HPDE6-E6E7 (cell line): ENCODE results near the gene PTGDR2.
A peak's percentile ranks its signal among the peaks of the same experiment; 100 is the strongest.
"Not testable (repeated sequence)": the region's sequence is repeated elsewhere in the genome, so short reads cannot be mapped to it uniquely, and the experiment has no call there.

Source experiments
- DNase-seq: peaks from one replicate; pipeline ENCODE4 v3.0.0; 2011; ENCODE audit warnings: missing footprints; ENCODE audit errors: extremely low spot score

PTGDR2 gene

DNA sequence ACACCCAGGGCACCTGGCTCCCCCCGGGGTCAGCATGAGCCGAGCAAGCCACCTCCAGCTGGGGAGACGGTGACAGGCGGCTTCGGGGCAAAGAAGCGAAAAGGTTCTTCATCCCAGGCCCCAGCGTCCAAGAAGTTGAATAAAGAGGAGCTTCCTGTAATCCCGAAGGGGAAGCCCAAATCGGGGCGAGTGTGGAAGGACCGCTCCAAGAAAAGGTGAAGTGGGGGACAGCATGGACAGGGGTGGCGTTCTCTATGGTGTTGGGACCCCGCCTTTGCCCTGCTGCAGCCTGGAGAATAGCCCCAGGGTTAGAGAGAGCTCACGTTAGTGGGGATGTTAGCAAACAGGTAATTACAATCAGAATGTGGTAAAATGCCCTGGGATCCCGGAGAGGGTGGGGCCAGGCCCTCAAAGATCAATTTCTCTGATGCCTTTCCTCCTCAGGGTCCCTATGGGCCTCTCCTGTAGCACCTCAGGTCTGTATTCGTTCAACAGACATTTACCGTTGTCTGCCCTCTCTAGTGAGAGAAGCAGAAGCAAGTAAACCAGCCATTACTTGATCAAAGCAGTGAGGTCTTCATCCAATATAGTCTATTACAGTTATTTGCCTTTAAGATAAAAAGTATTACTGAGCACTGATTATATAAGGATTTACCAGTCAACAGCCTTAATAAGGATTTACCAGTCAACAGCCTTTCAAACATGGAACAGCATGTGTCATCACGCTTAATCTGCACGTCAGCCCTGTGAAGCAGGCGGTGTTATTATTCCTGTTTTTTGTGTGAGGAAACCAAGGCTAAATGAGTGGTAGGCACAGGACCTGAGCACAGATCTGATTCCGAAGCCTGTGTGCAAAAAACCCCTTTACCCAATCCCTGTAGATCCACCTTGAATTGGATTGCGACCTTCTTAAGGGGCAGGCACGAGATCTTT is 12.8 kb downstream of the PTGDR2 start:
- no peak for DNase-seq

- peak; percentile 100 for DNase-seq
Observed at GRCh38 chr11:60841797-60842667, 13.7 kb downstream of the PTGDR2 start, which contains the start of gene CCDC86. Gene CCDC86 (plus strand): TSS chr11:60842113. CDS start chr11:60842125, 12 bp downstream.

GRCh38 chr11:60840470-60841430 is 15.0 kb downstream of the PTGDR2 start:
- no peak for DNase-seq

GRCh38 chr11:60838132-60838531 is 17.6 kb downstream of the PTGDR2 start:
- DNase-seq: no peak

GRCh38 chr11:60836866-60837515 is 18.8 kb downstream of the PTGDR2 start:
- no peak for DNase-seq

GRCh38 chr11:60835534-60835846 is 20.3 kb downstream of the PTGDR2 start:
- no peak for DNase-seq

DNA sequence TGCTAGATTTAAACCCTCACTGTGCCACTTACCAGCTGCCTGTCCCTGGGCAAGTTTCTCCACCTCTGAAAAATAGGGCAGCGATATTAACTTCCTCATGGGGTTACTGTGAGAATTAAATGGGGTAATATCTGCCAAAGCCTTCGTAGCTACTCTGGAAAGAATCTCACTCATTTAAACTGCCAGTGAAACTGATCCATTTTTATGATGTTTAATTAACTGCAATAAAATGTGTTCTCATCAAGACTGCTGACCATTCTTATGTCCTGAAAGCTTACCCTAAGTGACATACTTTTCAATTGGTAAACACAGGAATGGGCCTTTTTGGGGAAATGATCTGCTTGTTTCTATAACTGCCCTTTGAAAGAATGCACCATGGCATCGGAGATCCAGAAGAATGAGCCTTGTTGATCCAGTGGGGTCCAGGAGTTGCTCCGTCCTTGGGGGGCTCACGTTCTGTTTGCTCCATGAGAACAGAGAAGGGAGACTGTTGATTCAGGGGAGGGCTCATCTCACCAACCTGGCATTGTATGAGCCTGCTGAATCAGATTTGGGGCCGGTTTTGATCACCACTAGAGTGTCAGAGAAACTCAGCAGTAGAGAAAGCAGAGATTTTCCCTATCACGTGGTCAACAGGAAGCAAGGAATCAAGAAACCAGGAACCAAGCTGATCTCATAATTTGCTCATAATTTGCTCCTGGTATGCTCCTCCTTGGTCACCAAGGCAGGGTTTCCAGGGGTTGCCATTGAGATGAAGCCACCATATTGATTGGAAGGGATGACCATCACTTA is 20.8 kb downstream of the PTGDR2 start:
- no peak for DNase-seq

GRCh38 chr11:60831501-60832079 is 24.2 kb downstream of the PTGDR2 start:
- no peak for DNase-seq

- DNase-seq: peak; percentile 76
Observed at GRCh38 chr11:60831143-60831500, 24.6 kb downstream of the PTGDR2 start.

- peak; percentile 58 for DNase-seq
Observed at GRCh38 chr11:60830478-60831142, 25.1 kb downstream of the PTGDR2 start.

DNA sequence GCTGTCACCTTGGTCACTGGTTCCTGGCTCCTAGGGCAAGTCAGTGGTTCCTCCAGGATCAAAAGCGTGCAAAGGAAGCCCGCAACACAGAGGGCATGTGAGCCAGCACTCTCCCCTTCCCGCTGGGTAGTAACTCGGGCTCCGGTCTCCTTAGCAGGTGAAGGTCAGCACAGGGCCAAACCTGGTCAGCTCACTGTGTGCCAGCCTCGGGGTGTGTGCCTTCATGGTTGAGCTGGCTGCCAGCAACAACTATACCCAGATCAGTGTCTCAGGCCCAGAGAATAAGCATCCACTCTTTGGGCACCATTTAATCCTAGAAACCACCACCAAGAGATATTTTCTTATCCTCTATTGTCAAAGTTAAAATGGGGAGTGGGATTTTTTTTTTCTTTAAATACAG is 30.0 kb downstream of the PTGDR2 start:
- no peak for DNase-seq

- DNase-seq: no peak
Observed at GRCh38 chr11:60825118-60825517, 30.6 kb downstream of the PTGDR2 start.

GRCh38 chr11:60823745-60824306 is 31.9 kb downstream of the PTGDR2 start:
- DNase-seq: not testable (repeated sequence)

DNA sequence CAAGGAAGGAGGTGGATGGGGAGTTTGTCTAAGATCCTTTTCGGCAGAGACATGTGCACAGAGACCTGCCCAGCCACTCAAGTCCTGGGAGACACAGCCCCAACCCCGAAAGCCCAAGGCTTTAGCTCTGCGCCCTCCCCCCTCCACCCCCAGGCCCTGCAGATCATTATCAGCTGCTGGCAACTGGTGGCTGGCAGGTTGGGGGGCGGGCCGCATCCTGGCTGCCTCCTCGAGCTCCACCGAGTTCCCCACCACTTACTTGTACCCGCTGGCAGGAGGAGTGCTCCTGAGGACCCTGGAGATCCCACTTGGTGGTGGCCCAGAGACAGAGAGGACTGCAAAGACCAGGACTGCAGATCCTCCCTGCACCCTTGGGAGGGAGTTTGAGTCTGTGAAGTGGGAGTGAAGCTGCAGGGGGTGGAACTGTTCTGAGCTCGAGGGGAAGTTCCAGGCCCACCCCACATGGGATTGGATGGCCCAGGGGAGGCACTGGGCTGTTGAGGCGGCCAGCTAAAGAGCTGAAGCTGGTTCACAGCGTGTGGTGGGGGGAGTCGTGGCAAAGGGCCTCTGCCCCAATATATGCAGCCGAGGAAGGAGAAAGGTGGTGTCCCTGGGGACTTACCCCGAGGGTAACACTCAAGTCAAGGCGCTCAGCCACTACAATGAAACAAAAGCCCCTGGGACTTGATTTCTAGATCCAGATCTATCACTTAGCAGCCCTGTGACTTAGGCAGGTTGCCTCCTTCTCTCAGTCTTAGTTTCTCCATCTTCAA is 33.7 kb downstream of the PTGDR2 start:
- DNase-seq: no peak

DNA sequence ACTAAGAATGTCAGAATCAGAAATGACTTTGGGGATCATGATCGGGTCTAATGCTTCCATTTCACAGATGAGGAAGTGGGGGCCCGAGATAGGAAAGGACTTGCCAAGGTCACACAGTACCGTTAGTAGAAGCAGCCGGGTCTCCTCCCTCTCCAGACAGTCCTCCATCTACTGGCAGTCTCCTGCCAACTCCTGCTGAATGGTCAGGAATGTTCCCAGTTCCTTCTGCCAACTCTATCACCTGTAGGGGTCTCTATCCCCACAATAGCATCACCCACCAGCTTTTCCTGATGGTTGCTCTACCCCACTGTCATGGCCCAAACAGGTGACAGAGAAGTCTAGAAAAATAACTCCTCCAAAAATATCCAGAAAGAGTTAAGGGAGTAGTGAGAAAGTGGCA is 37.7 kb downstream of the PTGDR2 start:
- DNase-seq: no peak

GRCh38 chr11:60816590-60817157 is 39.1 kb downstream of the PTGDR2 start:
- no peak for DNase-seq

DNA sequence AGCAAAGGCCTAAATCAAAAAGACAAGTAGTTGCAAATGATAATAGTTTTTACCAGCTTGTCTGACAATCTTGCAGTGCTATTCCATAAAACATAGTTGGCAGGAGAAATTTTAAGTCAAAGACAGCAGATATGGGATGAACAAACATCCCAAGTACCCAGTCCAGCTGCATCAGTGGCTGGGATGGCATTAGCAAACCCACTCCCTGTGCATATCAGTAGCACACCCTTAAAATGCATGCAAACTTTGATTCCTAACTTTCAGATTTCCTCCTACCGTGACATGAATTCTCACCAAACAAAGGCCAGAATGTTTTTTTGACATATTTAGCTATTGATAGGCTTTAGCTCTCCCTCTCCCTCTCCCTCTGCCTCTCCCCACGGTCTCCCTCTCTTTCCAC is 41.6 kb downstream of the PTGDR2 start:
- no peak for DNase-seq

DNA sequence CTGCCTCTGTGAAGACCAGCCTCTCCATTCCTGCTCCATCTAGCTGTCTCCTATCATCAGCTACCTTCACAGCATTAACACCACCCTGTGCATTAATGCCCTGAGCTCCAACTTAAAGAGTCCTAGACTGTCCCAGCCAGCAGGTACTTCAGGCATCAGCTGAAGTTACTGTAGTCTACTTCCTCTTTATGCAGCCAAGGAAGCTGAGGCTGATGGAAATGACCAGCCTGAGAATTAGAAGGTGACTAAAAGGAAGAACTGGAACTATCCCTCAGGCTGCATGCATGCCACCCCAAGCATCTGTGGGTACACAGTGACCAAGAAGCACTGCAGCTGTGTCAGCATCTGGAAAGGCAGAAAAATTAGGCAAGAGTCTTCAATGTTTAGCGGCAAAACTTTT is 42.4 kb downstream of the PTGDR2 start:
- no peak for DNase-seq
